CD14-positive monocyte (primary cell): ENCODE data around the gene ELSPBP1. TPM values are rescaled to one million over a fixed set of nuclear protein-coding genes. Genes with fewer than 3 reads are reported as not detected.
A peak's percentile ranks its signal among the peaks of the same experiment; 100 is the strongest.

ENCODE experiments used
- DNase-seq, 3 donors: peaks; one replicate each; pipeline ENCODE4 v3.0.0-alpha.2; 2011 to 2022
- H2AFZ ChIP-seq: 2 replicates; pipeline ENCODE4 v1.6.0; 2012; ENCODE audit warnings: mild to moderate bottlenecking, low read depth, low read length, inconsistent platforms; ENCODE audit not compliant: insufficient read depth, poor library complexity, severe bottlenecking
- H3K27ac ChIP-seq, 2 donors: 1 replicate in 1 of 2; 2 replicates in 1 of 2; pipeline ENCODE4 v1.5.1; 2012 to 2013; ENCODE audit warnings: low read length in 2 of 2, control low read depth in 1 of 2, inconsistent platforms in 1 of 2, low read depth in 1 of 2, mild to moderate bottlenecking in 1 of 2
- H3K27me3 ChIP-seq, 2 donors: one replicate each; pipeline versions ENCODE4 v1.6.0 to v1.6.1; 2011 to 2013; ENCODE audit warnings: low read length in 2 of 2; ENCODE audit not compliant: control insufficient read depth in 2 of 2, insufficient read depth in 2 of 2
- H3K36me3 ChIP-seq, 2 donors: replicated peaks in 1 of 2; 1 replicate in 1 of 2; 2 replicates in 1 of 2; pipeline versions ENCODE4 v1.5.1 to v1.6.1; 2012 to 2013; ENCODE audit warnings: low read length in 2 of 2, control low read depth in 1 of 2, inconsistent platforms in 1 of 2, mild to moderate bottlenecking in 1 of 2; ENCODE audit not compliant: insufficient read depth in 2 of 2, control insufficient read depth in 1 of 2
- H3K4me1 ChIP-seq, 2 donors: 1 replicate in 1 of 2; 2 replicates in 1 of 2; pipeline versions ENCODE4 v1.5.1 to v1.6.1; 2012 to 2013; ENCODE audit warnings: low read length in 2 of 2, control low read depth in 1 of 2, inconsistent platforms in 1 of 2, mild to moderate bottlenecking in 1 of 2, moderate library complexity in 1 of 2; ENCODE audit not compliant: insufficient read depth in 2 of 2, control insufficient read depth in 1 of 2
- H3K4me2 ChIP-seq: replicated peaks from 2 replicates; pipeline ENCODE3; 2012; ENCODE audit warnings: low read length, moderate library complexity, mild to moderate bottlenecking; ENCODE audit not compliant: poor library complexity, severe bottlenecking; ENCODE audit errors: extremely low read depth
- H3K4me3 ChIP-seq, 3 experiments: fragments of 200-600 bp in 1 of 3; sonication (generic) in 1 of 3; replicated peaks in 1 of 3; 1 replicate in 2 of 3; 2 replicates in 1 of 3; pipeline ENCODE4 v1.5.1; 2011 to 2013; ENCODE audit warnings: low read length in 3 of 3, mild to moderate bottlenecking in 3 of 3, control low read depth in 2 of 3, low read depth in 2 of 3, inconsistent platforms in 1 of 3, moderate library complexity in 1 of 3
- H3K79me2 ChIP-seq: 2 replicates; pipeline ENCODE4 v1.6.0; 2012; ENCODE audit warnings: mild to moderate bottlenecking, control low read depth, inconsistent platforms, low read length, moderate library complexity; ENCODE audit not compliant: insufficient read depth
- H3K9ac ChIP-seq: 2 replicates; pipeline ENCODE4 v1.6.0; 2017; ENCODE audit warnings: low read length, mild to moderate bottlenecking; ENCODE audit not compliant: insufficient read depth, poor library complexity, severe bottlenecking
- H3K9me3 ChIP-seq, 2 donors: replicated peaks in 1 of 2; 1 replicate in 1 of 2; 2 replicates in 1 of 2; pipeline versions ENCODE4 v1.5.1 to v1.6.1; 2012 to 2013; ENCODE audit warnings: low read length in 2 of 2, control low read depth in 1 of 2; ENCODE audit not compliant: control insufficient read depth in 1 of 2, insufficient read depth in 1 of 2
- H4K20me1 ChIP-seq: 2 replicates; pipeline ENCODE4 v1.6.0; 2012; ENCODE audit warnings: mild to moderate bottlenecking, low read length, control low read depth, moderate library complexity; ENCODE audit not compliant: insufficient read depth
- H3K27ac Mint-ChIP-seq, 7 donors: one replicate each; pipeline ENCODE4 v1.8.0; 2020; ENCODE audit warnings: mild to moderate bottlenecking in 7 of 7, mixed read lengths in 7 of 7, moderate library complexity in 6 of 7, inconsistent platforms in 2 of 7
- H3K27me3 Mint-ChIP-seq, 3 donors: one replicate each; pipeline ENCODE4 v1.8.0; 2021 to 2022; ENCODE audit warnings: low read depth in 3 of 3, mild to moderate bottlenecking in 3 of 3, mixed read lengths in 3 of 3, moderate library complexity in 3 of 3, inconsistent platforms in 1 of 3
- H3K36me3 Mint-ChIP-seq, 2 donors: one replicate each; pipeline ENCODE4 v1.8.0; 2020; ENCODE audit warnings: mixed read lengths in 2 of 2, inconsistent platforms in 1 of 2, mild to moderate bottlenecking in 1 of 2
- H3K4me1 Mint-ChIP-seq: one replicate; pipeline ENCODE4 v1.8.0; 2020; ENCODE audit warnings: mild to moderate bottlenecking, mixed read lengths
- H3K4me3 Mint-ChIP-seq, 2 donors: one replicate each; pipeline ENCODE4 v1.8.0; 2020; ENCODE audit warnings: mild to moderate bottlenecking in 2 of 2, mixed read lengths in 2 of 2, moderate library complexity in 1 of 2
- H3K9me3 Mint-ChIP-seq, 7 donors: one replicate each; pipeline ENCODE4 v1.8.0; 2020 to 2022; ENCODE audit warnings: mixed read lengths in 7 of 7, mild to moderate bottlenecking in 6 of 7, moderate library complexity in 6 of 7, inconsistent platforms in 2 of 7
- CTCF ChIP-seq: fragments of 200-600 bp; IDR thresholded peaks from one replicate; pipeline ENCODE4 v1.8.0; 2022; ENCODE audit warnings: antibody characterized with exemption, mild to moderate bottlenecking
- WGBS: methylation state at CpG from one replicate; pipeline ENCODE4 v1.1.5; 2013; ENCODE audit warnings: missing lambda C conversion rate; ENCODE audit not compliant: insufficient coverage; 5-methylcytosine and 5-hydroxymethylcytosine counted together
- intact Hi-C, 2 donors: fragments of 100-400 bp; cut with micrococcal nuclease; formaldehyde crosslinking; loops; one replicate each; pipeline versions ENCODE4 v1.15.0 to v1.15.1; 2023
- polyA plus RNA-seq, 3 donors: library from polyadenylated mRNA; depleted of rRNA in 1 of 3; unstranded in 2 of 3; stranded (reverse) in 1 of 3; fragments of 300-500 nt in 2 of 3; fragments of >200 nt in 1 of 3; fragmentation: Illumina TruSeq in 2 of 3; gene quantifications; 1 replicate in 2 of 3; 2 replicates in 1 of 3; pipeline ENCODE4 v1.2.3, GENCODE V29; 2012 to 2021

ELSPBP1 gene
- polyA plus RNA-seq, 3 donors = not detected

GRCh38 chr19:48059331-48059730 is 64.9 kb downstream of the ELSPBP1 start:
- Mint-ChIP-seq H3K4me3 (no peak overlapping the region), H3K27me3 (peaks cover 8 to 17% (median 12%) of the 10 kb centered on the region in 3 donors), H3K4me1 (peaks cover 2% of the 10 kb centered on the region), H3K9me3 (peaks cover 0 to 6% (median 0%) of the 10 kb centered on the region in 7 donors), H3K36me3 (no peaks in the 10 kb centered on the region), H3K27ac (peak overlapping the region in 1 of 7 donors; percentile 25)
- no peaks in the 10 kb centered on the region for H4K20me1 ChIP-seq
- TF ChIP-seq CTCF = no peak
- H3K4me3 ChIP-seq = no peak overlapping the region
- H3K27me3 ChIP-seq = no peaks in the 10 kb centered on the region
- no peak overlapping the region for H3K9ac ChIP-seq
- H3K4me1 ChIP-seq = no peaks in the 10 kb centered on the region
- no peaks in the 10 kb centered on the region for H3K9me3 ChIP-seq
- no peak overlapping the region for H2AFZ ChIP-seq
- H3K79me2 ChIP-seq = no peaks in the 10 kb centered on the region
- intact Hi-C loops = no loop called here
- no peak overlapping the region for H3K27ac ChIP-seq
- 96% methylated on average over 3 of the region's 6 CpGs for WGBS
- H3K36me3 ChIP-seq = no peaks in the 10 kb centered on the region
- DNase-seq = no peak
- H3K4me2 ChIP-seq = no peak overlapping the region

- intact Hi-C loops = no loop called here
- DNase-seq = no peak
- H3K4me2 ChIP-seq = no peak overlapping the region
- Mint-ChIP-seq H3K27ac (no peak overlapping the region), H3K36me3 (no peaks in the 10 kb centered on the region), H3K27me3 (peaks cover 9 to 17% (median 15%) of the 10 kb centered on the region in 3 donors), H3K9me3 (peaks cover 0 to 3% (median 0%) of the 10 kb centered on the region in 7 donors), H3K4me1 (peaks cover 2% of the 10 kb centered on the region), H3K4me3 (no peak overlapping the region)
- H3K9ac ChIP-seq = no peak overlapping the region
- H3K4me1 ChIP-seq = no peaks in the 10 kb centered on the region
- H3K79me2 ChIP-seq = no peaks in the 10 kb centered on the region
- H3K9me3 ChIP-seq = no peaks in the 10 kb centered on the region
- H3K4me3 ChIP-seq = no peak overlapping the region
- H3K27me3 ChIP-seq = no peaks in the 10 kb centered on the region
- no peak for TF ChIP-seq CTCF
- H3K36me3 ChIP-seq = no peaks in the 10 kb centered on the region
- H3K27ac ChIP-seq = no peak overlapping the region
- no peak overlapping the region for H2AFZ ChIP-seq
- no peaks in the 10 kb centered on the region for H4K20me1 ChIP-seq
- 97% methylated on average over 5 of the region's 5 CpGs for WGBS
Measured at GRCh38 chr19:48060381-48060780, 65.9 kb downstream of the ELSPBP1 start.
